ENCODE measurements around the gene RET.

GRCh38 chr10:43124094-43124521 lies 47.2 kb downstream of the RET start:
- TF ChIP-seq CTCF (IDR thresholded peaks at IDR 0.05) (no peak), POLR2A (IDR thresholded peaks at IDR 0.05) (no peak), EP300 (IDR thresholded peaks at IDR 0.05) (no peak)

Data from tibial nerve (tissue), 4 donors.